B cell (primary cell): ENCODE data around the gene HACD2. TPM values are rescaled to one million over a fixed set of nuclear protein-coding genes. Genes with fewer than 3 reads are reported as not detected.

Source experiments
- ATAC-seq: fragments of 200-7000 bp; cut with Tn5 transposase; one replicate; pipeline ENCODE4 v1.10.0; 2021; ENCODE audit warnings: low read depth, mild to moderate bottlenecking, moderate number of reproducible peaks, moderate library complexity
- CTCF ChIA-PET: fragments of 350-600 bp; sonication (Branson Sonifier 250); formaldehyde crosslinking; loops from one replicate; lab custom pipeline; 2021; ENCODE audit warnings: antibody characterized with exemption, inconsistent platforms; lab: Charles Lee
- POLR2A ChIA-PET: fragments of 350-600 bp; sonication (Branson Sonifier 250); formaldehyde crosslinking; loops from one replicate; lab custom pipeline; 2021; ENCODE audit warnings: antibody characterized with exemption; lab: Charles Lee
- DNase-seq: peaks from one replicate; pipeline ENCODE4 v3.0.0; 2013
- H2AFZ ChIP-seq: 2 replicates; pipeline ENCODE4 v1.6.1; 2012; ENCODE audit warnings: mild to moderate bottlenecking, low read depth, low read length; ENCODE audit not compliant: insufficient read depth, poor library complexity, severe bottlenecking
- H3K27ac ChIP-seq, 2 donors: 1 replicate in 1 of 2; 2 replicates in 1 of 2; pipeline ENCODE4 v1.5.1; 2012 to 2013; ENCODE audit warnings: low read length in 2 of 2, mild to moderate bottlenecking in 2 of 2, moderate library complexity in 1 of 2
- H3K27me3 ChIP-seq, 4 experiments: fragments of 200-600 bp in 1 of 4; sonication (generic) in 1 of 4; replicated peaks in 1 of 4; 1 replicate in 2 of 4; 2 replicates in 2 of 4; pipeline versions ENCODE4 v1.6.1 to v1.7.0; 2013 to 2016; ENCODE audit warnings: low read length in 3 of 4, mild to moderate bottlenecking in 2 of 4, mixed read lengths in 1 of 4, moderate library complexity in 1 of 4; ENCODE audit not compliant: insufficient read depth in 4 of 4, control insufficient read depth in 3 of 4; ENCODE audit errors: control extremely low read depth in 1 of 4
- H3K36me3 ChIP-seq, 2 experiments: replicated peaks in 1 of 2; 1 replicate in 1 of 2; 2 replicates in 1 of 2; pipeline versions ENCODE4 v1.6.1 to v1.7.1; 2013; ENCODE audit warnings: low read length in 1 of 2; ENCODE audit not compliant: insufficient read depth in 2 of 2, control insufficient read depth in 1 of 2; ENCODE audit errors: control extremely low read depth in 1 of 2, extremely low read depth in 1 of 2
- H3K4me1 ChIP-seq, 2 donors: fragments of 200-600 bp in 1 of 2; sonication (generic) in 1 of 2; 1 replicate in 1 of 2; 2 replicates in 1 of 2; pipeline versions ENCODE4 v1.5.1 to v1.6.1; 2013 to 2017; ENCODE audit warnings: low read length in 2 of 2; ENCODE audit not compliant: control insufficient read depth in 2 of 2, insufficient read depth in 2 of 2
- H3K4me2 ChIP-seq: replicated peaks from 2 replicates; pipeline ENCODE3; 2012; ENCODE audit warnings: mild to moderate bottlenecking, low read depth, low read length; ENCODE audit not compliant: poor library complexity, severe bottlenecking
- H3K4me3 ChIP-seq, 5 experiments: fragments of 200-600 bp in 1 of 5; sonication (generic) in 1 of 5; 1 replicate in 3 of 5; 2 replicates in 2 of 5; pipeline versions ENCODE4 v1.5.1 to v1.7.0; 2011 to 2016; ENCODE audit warnings: low read length in 4 of 5, mild to moderate bottlenecking in 4 of 5, low read depth in 2 of 5, control low read depth in 1 of 5, moderate library complexity in 1 of 5; ENCODE audit not compliant: insufficient read depth in 1 of 5; ENCODE audit errors: control extremely low read depth in 1 of 5, extremely low read depth in 1 of 5
- H3K79me2 ChIP-seq: fragments of 200-600 bp; sonication (generic); one replicate; pipeline ENCODE4 v1.6.0; 2016; ENCODE audit warnings: low read length; ENCODE audit not compliant: control insufficient read depth, insufficient read depth
- H3K9ac ChIP-seq: fragments of 200-600 bp; sonication (generic); 2 replicates; pipeline ENCODE4 v1.6.1; 2017; ENCODE audit warnings: mild to moderate bottlenecking, low read length, moderate library complexity
- H3K9me3 ChIP-seq, 3 donors: one replicate each; pipeline versions ENCODE4 v1.6.1 to v1.7.1; 2013; ENCODE audit warnings: low read length in 2 of 3; ENCODE audit not compliant: control insufficient read depth in 2 of 3, insufficient read depth in 1 of 3; ENCODE audit errors: control extremely low read depth in 1 of 3
- H4K20me1 ChIP-seq: 2 replicates; pipeline ENCODE4 v1.6.0; 2012; ENCODE audit warnings: mild to moderate bottlenecking, low read length; ENCODE audit not compliant: insufficient read depth, control insufficient read depth, poor library complexity, severe bottlenecking
- H3K27ac Mint-ChIP-seq: one replicate; pipeline ENCODE4 v1.8.0; 2021; ENCODE audit warnings: mixed read lengths
- H3K27me3 Mint-ChIP-seq: one replicate; pipeline ENCODE4 v1.8.0; 2021; ENCODE audit warnings: mixed read lengths
- H3K4me1 Mint-ChIP-seq: one replicate; pipeline ENCODE4 v1.8.0; 2021; ENCODE audit warnings: mixed read lengths
- H3K4me3 Mint-ChIP-seq: one replicate; pipeline ENCODE4 v1.8.0; 2021; ENCODE audit warnings: mixed read lengths
- H3K9me3 Mint-ChIP-seq: one replicate; pipeline ENCODE4 v1.8.0; 2022; ENCODE audit warnings: mixed read lengths; ENCODE audit not compliant: insufficient read depth
- CTCF ChIP-seq: fragments of 200-600 bp; IDR thresholded peaks from one replicate; pipeline ENCODE4 v1.8.0; 2022; ENCODE audit warnings: antibody characterized with exemption, mild to moderate bottlenecking
- EZH2 ChIP-seq: IDR thresholded peaks from 2 replicates; pipeline ENCODE4 v1.6.1; 2012; ENCODE audit warnings: borderline replicate concordance, low read depth, mild to moderate bottlenecking, moderate library complexity, low read length; ENCODE audit not compliant: insufficient read depth, poor library complexity, severe bottlenecking
- WGBS: methylation state at CpG from one replicate; pipeline ENCODE4 v1.1.5; 2013; ENCODE audit warnings: missing lambda C conversion rate; ENCODE audit not compliant: insufficient coverage; 5-methylcytosine and 5-hydroxymethylcytosine counted together
- intact Hi-C: fragments of 100-400 bp; cut with micrococcal nuclease; formaldehyde crosslinking; loops from one replicate; pipeline ENCODE4 v1.10.0; 2022
- polyA plus RNA-seq: library from polyadenylated mRNA; depleted of rRNA; stranded (reverse); fragments of >200 nt; gene quantifications from 2 replicates; pipeline ENCODE4 v1.2.3, GENCODE V29; 2012
- total RNA-seq, 2 donors: library from RNA; stranded (reverse); fragments of 120-200 nt in 1 of 2; gene quantifications; 1 replicate in 1 of 2; 2 replicates in 1 of 2; pipeline versions ENCODE4 v1.2.3 to v1.2.4, GENCODE V29; 2013 to 2022

Gene HACD2
- total and polyA plus RNA-seq, 2 donors (not counting 1 experiment from before 2014, with no cell fraction given): 14.5 to 30.7 TPM

- Histone ChIP-seq H3K79me2 (no peaks in the 10 kb centered on the region), H3K4me2 (no peak overlapping the region), H4K20me1 (no peaks in the 10 kb centered on the region), H2AFZ (no peak overlapping the region), H3K27me3 (peaks cover 0 to 47% (median 24%) of the 10 kb centered on the region in 4 experiments), H3K4me1 (peaks cover 10 to 13% of the 10 kb centered on the region in 2 donors), H3K36me3 (no peaks in the 10 kb centered on the region), H3K9ac (no peak overlapping the region), H3K9me3 (peaks cover 0 to 7% (median 0%) of the 10 kb centered on the region in 3 donors), H3K27ac (no peak overlapping the region), H3K4me3 (no peak overlapping the region)
- no CpG with 5 or more reads among the region's 2 CpGs for WGBS
- Mint-ChIP-seq H3K4me3 (no peak overlapping the region), H3K4me1 (peaks cover 10% of the 10 kb centered on the region), H3K9me3 (no peaks in the 10 kb centered on the region), H3K27me3 (peaks cover 60% of the 10 kb centered on the region), H3K27ac (no peak overlapping the region)
- ATAC-seq: no peak
- intact Hi-C loops: no loop called here
- ChIA-PET CTCF (no interaction called here), POLR2A (no interaction called here)
- TF ChIP-seq CTCF: no peak
- TF ChIP-seq EZH2: no peak
- no peak for DNase-seq
Observed at GRCh38 chr3:123445702-123446101, 139.2 kb downstream of the HACD2 start.

GRCh38 chr3:123444744-123445143 is 140.1 kb downstream of the HACD2 start:
- 88% methylated on average over 1 of the region's 1 CpG for WGBS
- TF ChIP-seq CTCF (no peak), EZH2 (no peak)
- no peak overlapping the region for H3K9ac ChIP-seq
- H4K20me1 ChIP-seq: no peaks in the 10 kb centered on the region
- H3K4me1 Mint-ChIP-seq: peaks cover 3% of the 10 kb centered on the region
- H3K27ac Mint-ChIP-seq: no peak overlapping the region
- H3K4me1 ChIP-seq: peaks cover 6 to 7% of the 10 kb centered on the region in 2 donors
- H3K79me2 ChIP-seq: no peaks in the 10 kb centered on the region
- no peak for DNase-seq
- peaks cover 0 to 38% (median 19%) of the 10 kb centered on the region in 4 experiments for H3K27me3 ChIP-seq
- H3K4me2 ChIP-seq: no peak overlapping the region
- peaks cover 62% of the 10 kb centered on the region for H3K27me3 Mint-ChIP-seq
- H3K4me3 ChIP-seq: no peak overlapping the region
- no peak overlapping the region for H3K4me3 Mint-ChIP-seq
- ChIA-PET POLR2A (no interaction called here), CTCF (no interaction called here)
- no peak for ATAC-seq
- no peak overlapping the region for H3K27ac ChIP-seq
- intact Hi-C loops: no loop called here
- no peaks in the 10 kb centered on the region for H3K9me3 Mint-ChIP-seq
- H3K9me3 ChIP-seq: peaks cover 0 to 7% (median 0%) of the 10 kb centered on the region in 3 donors
- no peak overlapping the region for H2AFZ ChIP-seq
- no peaks in the 10 kb centered on the region for H3K36me3 ChIP-seq
